ENCODE measurements around the gene PTPDC1.

- TF ChIP-seq, protein P1, sequence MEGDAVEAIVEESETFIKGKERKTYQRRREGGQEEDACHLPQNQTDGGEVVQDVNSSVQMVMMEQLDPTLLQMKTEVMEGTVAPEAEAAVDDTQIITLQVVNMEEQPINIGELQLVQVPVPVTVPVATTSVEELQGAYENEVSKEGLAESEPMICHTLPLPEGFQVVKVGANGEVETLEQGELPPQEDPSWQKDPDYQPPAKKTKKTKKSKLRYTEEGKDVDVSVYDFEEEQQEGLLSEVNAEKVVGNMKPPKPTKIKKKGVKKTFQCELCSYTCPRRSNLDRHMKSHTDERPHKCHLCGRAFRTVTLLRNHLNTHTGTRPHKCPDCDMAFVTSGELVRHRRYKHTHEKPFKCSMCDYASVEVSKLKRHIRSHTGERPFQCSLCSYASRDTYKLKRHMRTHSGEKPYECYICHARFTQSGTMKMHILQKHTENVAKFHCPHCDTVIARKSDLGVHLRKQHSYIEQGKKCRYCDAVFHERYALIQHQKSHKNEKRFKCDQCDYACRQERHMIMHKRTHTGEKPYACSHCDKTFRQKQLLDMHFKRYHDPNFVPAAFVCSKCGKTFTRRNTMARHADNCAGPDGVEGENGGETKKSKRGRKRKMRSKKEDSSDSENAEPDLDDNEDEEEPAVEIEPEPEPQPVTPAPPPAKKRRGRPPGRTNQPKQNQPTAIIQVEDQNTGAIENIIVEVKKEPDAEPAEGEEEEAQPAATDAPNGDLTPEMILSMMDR (IDR thresholded peaks at IDR 0.05), result no peak
- no peak for TF ChIP-seq POLR2A (IDR thresholded peaks at IDR 0.05; ENCODE audit: low read depth)
- TF ChIP-seq POLR2AphosphoS5 (IDR thresholded peaks at IDR 0.05), result no peak
- no peak for TF ChIP-seq EP300 (IDR thresholded peaks at IDR 0.05)
These were observed 66.1 kb downstream of the PTPDC1 start for GRCh38 chr9:94150279-94150828.
